VCaP (cell line): ENCODE measurements around the gene CCDC120.

ENCODE experiments used
- H3K27ac ChIP-seq: fragments of 450-650 bp; 2 replicates; pipeline ENCODE4 v1.5.1; 2017
- CTCF ChIP-seq: fragments of 450-650 bp; conservative IDR thresholded peaks from 2 replicates; pipeline ENCODE4 v1.5.1; 2017; ENCODE audit warnings: mild to moderate bottlenecking, moderate library complexity

Gene CCDC120

DNA sequence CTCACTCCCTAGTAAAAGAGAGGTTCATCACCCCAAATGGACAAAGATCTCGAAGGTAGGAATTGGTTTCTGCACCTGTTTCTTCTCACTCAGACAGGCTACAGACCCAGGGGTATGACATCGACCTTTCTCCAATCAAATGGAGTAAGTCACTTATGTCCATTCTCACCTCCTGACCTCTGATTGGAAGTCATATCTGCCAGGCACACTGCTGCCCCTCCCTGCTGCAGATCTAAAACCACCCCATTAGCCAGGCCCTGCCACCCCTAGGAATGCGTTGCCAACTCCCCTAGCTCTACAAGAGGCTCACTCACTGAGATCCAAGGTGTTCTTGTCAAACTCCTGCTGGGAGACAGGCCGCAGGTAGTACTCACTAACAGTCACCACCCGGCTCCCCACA is 57.9 kb downstream of the CCDC120 start:
- no peak overlapping the region for H3K27ac ChIP-seq

GRCh38 chrX:49117581-49117980 is 58.8 kb downstream of the CCDC120 start:
- no peak for TF ChIP-seq CTCF

More for the DNA sequence above, 57.9 kb downstream of the CCDC120 start:
- TF ChIP-seq CTCF, result no peak

More at GRCh38 chrX:49117581-49117980, 58.8 kb downstream of the CCDC120 start:
- H3K27ac ChIP-seq, result no peak overlapping the region
